Mesendoderm (in vitro differentiated cells): Measurements from ENCODE around the gene SNX7.
A peak's percentile ranks its signal among the peaks of the same experiment; 100 is the strongest.

Experiments used
- DNase-seq: peaks from one replicate; pipeline ENCODE4 v3.0.0; 2013
- H2AK5ac ChIP-seq: 2 replicates; pipeline ENCODE4 v1.6.1; 2013; ENCODE audit warnings: low read length, inconsistent platforms
- H2BK120ac ChIP-seq: 2 replicates; pipeline ENCODE4 v1.6.1; 2013; ENCODE audit warnings: low read depth, mild to moderate bottlenecking, low read length, moderate library complexity, mixed read lengths
- H2BK15ac ChIP-seq: replicated peaks from 2 replicates; pipeline ENCODE4 v1.6.1; 2013; ENCODE audit warnings: low read depth, mild to moderate bottlenecking, moderate library complexity
- H2BK5ac ChIP-seq: 2 replicates; pipeline ENCODE4 v1.6.1; 2013; ENCODE audit warnings: low read length, inconsistent platforms
- H3K18ac ChIP-seq: 2 replicates; pipeline ENCODE4 v1.6.1; 2013; ENCODE audit warnings: mild to moderate bottlenecking, low read length, mixed read lengths
- H3K23ac ChIP-seq: one replicate; pipeline ENCODE4 v1.6.1; 2013; ENCODE audit warnings: low read length
- H3K27ac ChIP-seq: 2 replicates; pipeline ENCODE4 v1.5.1; 2013; ENCODE audit warnings: low read depth, mild to moderate bottlenecking, inconsistent platforms, low read length, moderate library complexity
- H3K27me3 ChIP-seq: 2 replicates; pipeline ENCODE4 v1.6.1; 2013; ENCODE audit warnings: low read length, control low read depth, mild to moderate bottlenecking, inconsistent platforms; ENCODE audit not compliant: insufficient read depth, poor library complexity
- H3K36me3 ChIP-seq: 2 replicates; pipeline ENCODE4 v1.6.1; 2013; ENCODE audit warnings: low read length, inconsistent platforms; ENCODE audit not compliant: control insufficient read depth, insufficient read depth
- H3K4ac ChIP-seq: one replicate; pipeline ENCODE4 v1.6.1; 2013; ENCODE audit warnings: low read depth, mild to moderate bottlenecking, low read length, moderate library complexity
- H3K4me1 ChIP-seq: 2 replicates; pipeline ENCODE4 v1.6.1; 2013; ENCODE audit warnings: low read depth, low read length, inconsistent platforms; ENCODE audit not compliant: control insufficient read depth
- H3K4me2 ChIP-seq: 2 replicates; pipeline ENCODE4 v1.6.1; 2013; ENCODE audit warnings: low read length
- H3K4me3 ChIP-seq: 2 replicates; pipeline ENCODE4 v1.5.1; 2013; ENCODE audit warnings: mild to moderate bottlenecking, low read length
- H3K56ac ChIP-seq: one replicate; pipeline ENCODE4 v1.6.1; 2013; ENCODE audit warnings: low read length
- H3K79me1 ChIP-seq: 2 replicates; pipeline ENCODE4 v1.6.1; 2013; ENCODE audit warnings: low read length, inconsistent platforms
- H3K79me2 ChIP-seq: 2 replicates; pipeline ENCODE4 v1.6.1; 2013; ENCODE audit warnings: mild to moderate bottlenecking, low read length; ENCODE audit not compliant: control insufficient read depth, insufficient read depth
- H3K9ac ChIP-seq: 2 replicates; pipeline ENCODE4 v1.6.1; 2013; ENCODE audit warnings: low read length, inconsistent platforms
- H4K5ac ChIP-seq: one replicate; pipeline ENCODE4 v1.6.1; 2013; ENCODE audit warnings: low read length
- H4K8ac ChIP-seq: one replicate; pipeline ENCODE4 v1.6.1; 2013; ENCODE audit warnings: low read depth, mild to moderate bottlenecking, control low read depth, low read length, moderate library complexity
- WGBS: extraction: QIAGEN DNeasy Blood & Tissue Kit; methylation state at CpG from one replicate; pipeline ENCODE4 v1.1.7; 2013; ENCODE audit warnings: low lambda C conversion rate, missing lambda C conversion rate; ENCODE audit not compliant: insufficient coverage; ENCODE audit errors: extremely low coverage; 5-methylcytosine and 5-hydroxymethylcytosine counted together

The SNX7 gene

GRCh38 chr1:98766255-98766654, 104.7 kb downstream of the SNX7 start:
- Histone ChIP-seq H3K9ac (no peak overlapping the region), H4K8ac (no peak overlapping the region), H3K4me2 (no peak overlapping the region), H3K79me1 (no peaks in the 10 kb centered on the region), H3K4ac (no peak overlapping the region), H3K4me3 (no peak overlapping the region), H3K23ac (no peak overlapping the region), H3K18ac (no peak overlapping the region), H2AK5ac (no peak overlapping the region), H3K27ac (no peak overlapping the region), H3K4me1 (no peaks in the 10 kb centered on the region), H2BK5ac (no peak overlapping the region), H3K36me3 (no peaks in the 10 kb centered on the region), H3K27me3 (no peaks in the 10 kb centered on the region), H3K56ac (no peak overlapping the region), H3K79me2 (no peaks in the 10 kb centered on the region), H2BK15ac (no peak overlapping the region), H2BK120ac (no peak overlapping the region), H4K5ac (no peak overlapping the region)
- no CpG with 5 or more reads among the region's 4 CpGs for WGBS
- DNase-seq: no peak

GRCh38 chr1:98769162-98769561, 107.6 kb downstream of the SNX7 start:
- H4K8ac ChIP-seq: no peak overlapping the region
- H3K9ac ChIP-seq: no peak overlapping the region
- H2BK15ac ChIP-seq: no peak overlapping the region
- no peak overlapping the region for H2BK120ac ChIP-seq
- H3K4me1 ChIP-seq: no peaks in the 10 kb centered on the region
- no peaks in the 10 kb centered on the region for H3K36me3 ChIP-seq
- no CpG with 5 or more reads among the region's 3 CpGs for WGBS
- H3K18ac ChIP-seq: no peak overlapping the region
- no peak overlapping the region for H3K4me3 ChIP-seq
- H4K5ac ChIP-seq: no peak overlapping the region
- H2BK5ac ChIP-seq: no peak overlapping the region
- no peak overlapping the region for H3K27ac ChIP-seq
- no peaks in the 10 kb centered on the region for H3K27me3 ChIP-seq
- no peak overlapping the region for H2AK5ac ChIP-seq
- no peak overlapping the region for H3K4me2 ChIP-seq
- no peak for DNase-seq
- H3K79me2 ChIP-seq: no peaks in the 10 kb centered on the region
- H3K79me1 ChIP-seq: no peaks in the 10 kb centered on the region
- no peak overlapping the region for H3K23ac ChIP-seq
- H3K4ac ChIP-seq: no peak overlapping the region
- H3K56ac ChIP-seq: no peak overlapping the region

- no peak overlapping the region for H2BK120ac ChIP-seq
- H2AK5ac ChIP-seq: no peak overlapping the region
- H3K23ac ChIP-seq: no peak overlapping the region
- H3K79me2 ChIP-seq: no peaks in the 10 kb centered on the region
- H2BK15ac ChIP-seq: no peak overlapping the region
- no peak overlapping the region for H4K5ac ChIP-seq
- no CpG with 5 or more reads among the region's 2 CpGs for WGBS
- no peaks in the 10 kb centered on the region for H3K36me3 ChIP-seq
- no peak overlapping the region for H3K18ac ChIP-seq
- no peak overlapping the region for H3K4me2 ChIP-seq
- no peak overlapping the region for H2BK5ac ChIP-seq
- no peak overlapping the region for H4K8ac ChIP-seq
- no peak overlapping the region for H3K9ac ChIP-seq
- H3K27me3 ChIP-seq: no peaks in the 10 kb centered on the region
- no peaks in the 10 kb centered on the region for H3K4me1 ChIP-seq
- no peaks in the 10 kb centered on the region for H3K79me1 ChIP-seq
- no peak overlapping the region for H3K4me3 ChIP-seq
- no peak overlapping the region for H3K56ac ChIP-seq
- no peak for DNase-seq
- H3K27ac ChIP-seq: no peak overlapping the region
- no peak overlapping the region for H3K4ac ChIP-seq
Measured at GRCh38 chr1:98781906-98782305, 120.4 kb downstream of the SNX7 start.

GRCh38 chr1:98783821-98784220, 122.3 kb downstream of the SNX7 start:
- no peak overlapping the region for H3K9ac ChIP-seq
- no peaks in the 10 kb centered on the region for H3K79me2 ChIP-seq
- no peak overlapping the region for H4K8ac ChIP-seq
- H3K27ac ChIP-seq: no peak overlapping the region
- H2AK5ac ChIP-seq: no peak overlapping the region
- H4K5ac ChIP-seq: no peak overlapping the region
- H3K27me3 ChIP-seq: no peaks in the 10 kb centered on the region
- H2BK120ac ChIP-seq: no peak overlapping the region
- peak; percentile 55 for DNase-seq
- H3K4ac ChIP-seq: no peak overlapping the region
- H3K56ac ChIP-seq: no peak overlapping the region
- H3K18ac ChIP-seq: no peak overlapping the region
- no peaks in the 10 kb centered on the region for H3K36me3 ChIP-seq
- no peaks in the 10 kb centered on the region for H3K4me1 ChIP-seq
- no CpG with 5 or more reads among the region's 6 CpGs for WGBS
- no peak overlapping the region for H2BK15ac ChIP-seq
- H3K4me3 ChIP-seq: no peak overlapping the region
- no peak overlapping the region for H3K23ac ChIP-seq
- no peak overlapping the region for H2BK5ac ChIP-seq
- H3K79me1 ChIP-seq: no peaks in the 10 kb centered on the region
- H3K4me2 ChIP-seq: no peak overlapping the region

- Histone ChIP-seq H3K79me2 (no peaks in the 10 kb centered on the region), H4K8ac (no peak overlapping the region)
- WGBS: no CpG with 5 or more reads among the region's 6 CpGs
Measured at GRCh38 chr1:98791498-98791897, 130.0 kb downstream of the SNX7 start.

GRCh38 chr1:98792123-98792522, 130.6 kb downstream of the SNX7 start:
- peak; percentile 16 for DNase-seq
- no peak overlapping the region for H4K5ac ChIP-seq
- no peak overlapping the region for H3K9ac ChIP-seq
- H3K4me1 ChIP-seq: no peaks in the 10 kb centered on the region
- H3K18ac ChIP-seq: no peak overlapping the region
- no peak overlapping the region for H3K23ac ChIP-seq
- no peak overlapping the region for H3K4ac ChIP-seq
- no peak overlapping the region for H3K27ac ChIP-seq
- no peaks in the 10 kb centered on the region for H3K79me2 ChIP-seq
- no peaks in the 10 kb centered on the region for H3K36me3 ChIP-seq
- H4K8ac ChIP-seq: no peak overlapping the region
- H2AK5ac ChIP-seq: no peak overlapping the region
- H3K79me1 ChIP-seq: no peaks in the 10 kb centered on the region
- no peak overlapping the region for H2BK120ac ChIP-seq
- H2BK15ac ChIP-seq: no peak overlapping the region
- H3K56ac ChIP-seq: no peak overlapping the region
- H2BK5ac ChIP-seq: no peak overlapping the region
- no peaks in the 10 kb centered on the region for H3K27me3 ChIP-seq
- no peak overlapping the region for H3K4me2 ChIP-seq
- WGBS: no CpG with 5 or more reads among the region's 1 CpG
- no peak overlapping the region for H3K4me3 ChIP-seq

More at GRCh38 chr1:98791498-98791897, 130.0 kb downstream of the SNX7 start:
- H2BK15ac ChIP-seq: no peak overlapping the region
- H3K9ac ChIP-seq: no peak overlapping the region
- H3K79me1 ChIP-seq: no peaks in the 10 kb centered on the region
- no peak overlapping the region for H4K5ac ChIP-seq
- H3K27me3 ChIP-seq: no peaks in the 10 kb centered on the region
- no peak overlapping the region for H3K27ac ChIP-seq
- DNase-seq: no peak
- no peaks in the 10 kb centered on the region for H3K4me1 ChIP-seq
- H3K56ac ChIP-seq: no peak overlapping the region
- H3K4me2 ChIP-seq: no peak overlapping the region
- H3K4ac ChIP-seq: no peak overlapping the region
- H2AK5ac ChIP-seq: no peak overlapping the region
- no peak overlapping the region for H2BK5ac ChIP-seq
- H3K36me3 ChIP-seq: no peaks in the 10 kb centered on the region
- H2BK120ac ChIP-seq: no peak overlapping the region
- no peak overlapping the region for H3K18ac ChIP-seq
- no peak overlapping the region for H3K23ac ChIP-seq
- no peak overlapping the region for H3K4me3 ChIP-seq
